Osteoblast (primary cell): ENCODE results near the gene KCND3. TPM values are rescaled to one million over a fixed set of nuclear protein-coding genes. Genes with fewer than 3 reads are reported as not detected.

Experiments
- DNase-seq: peaks from one replicate; pipeline ENCODE4 v3.0.0; 2011; ENCODE audit warnings: low spot score, mixed read lengths; ENCODE audit not compliant: insufficient read length; ENCODE audit errors: missing footprints
- H2AFZ ChIP-seq: 2 replicates; pipeline ENCODE4 v1.6.0; 2011; ENCODE audit warnings: mild to moderate bottlenecking, low read length
- H3K27ac ChIP-seq: 2 replicates; pipeline ENCODE4 v1.5.1; 2011; ENCODE audit warnings: mild to moderate bottlenecking, low read depth, low read length, moderate library complexity
- H3K27me3 ChIP-seq: 2 replicates; pipeline ENCODE4 v1.6.0; 2012; ENCODE audit warnings: mild to moderate bottlenecking, control low read depth, inconsistent platforms, low read length, moderate library complexity; ENCODE audit not compliant: insufficient read depth
- H3K36me3 ChIP-seq: 2 replicates; pipeline ENCODE4 v1.5.1; 2011; ENCODE audit warnings: mild to moderate bottlenecking, low read length, control low read depth, moderate library complexity; ENCODE audit not compliant: insufficient read depth
- H3K4me1 ChIP-seq: 2 replicates; pipeline ENCODE4 v1.5.1; 2011; ENCODE audit warnings: mild to moderate bottlenecking, low read length, control low read depth, moderate library complexity; ENCODE audit not compliant: insufficient read depth
- H3K4me2 ChIP-seq: 2 replicates; pipeline ENCODE4 v1.6.0; 2011; ENCODE audit warnings: mild to moderate bottlenecking, low read length; ENCODE audit not compliant: insufficient read depth
- H3K4me3 ChIP-seq: fragments of 200-600 bp; sonication (generic); 3 replicates; pipeline ENCODE4 v1.5.1; 2012; ENCODE audit warnings: mild to moderate bottlenecking, low read length, inconsistent platforms; ENCODE audit not compliant: insufficient read depth
- H3K79me2 ChIP-seq: 2 replicates; pipeline ENCODE4 v1.6.0; 2012; ENCODE audit warnings: mild to moderate bottlenecking, low read length, control low read depth, inconsistent platforms; ENCODE audit not compliant: insufficient read depth
- H3K9me3 ChIP-seq: 2 replicates; pipeline ENCODE4 v1.5.1; 2011; ENCODE audit warnings: low read depth, low read length, control low read depth
- H4K20me1 ChIP-seq: 2 replicates; pipeline ENCODE4 v1.6.0; 2012; ENCODE audit warnings: mild to moderate bottlenecking, low read length, control low read depth; ENCODE audit not compliant: insufficient read depth
- CTCF ChIP-seq: IDR thresholded peaks from 2 replicates; pipeline ENCODE4 v1.5.1; 2011; ENCODE audit warnings: mild to moderate bottlenecking, low read depth, low read length, moderate library complexity; ENCODE audit errors: extremely low read depth
- total RNA-seq: library from RNA; depleted of rRNA; stranded (reverse); fragments of >200 nt; gene quantifications from 2 replicates; pipeline ENCODE4 v1.2.3, GENCODE V29; 2012

Gene KCND3
- total RNA-seq, 1 donor, result 3.6 TPM

GRCh38 chr1:111804776-111805175, 184.7 kb downstream of the KCND3 start:
- H3K27ac ChIP-seq, result no peak overlapping the region
- H3K27me3 ChIP-seq, result peaks cover 6% of the 10 kb centered on the region
- no peak overlapping the region for H2AFZ ChIP-seq
- no peaks in the 10 kb centered on the region for H4K20me1 ChIP-seq
- H3K9me3 ChIP-seq, result no peaks in the 10 kb centered on the region
- DNase-seq, result no peak
- no peak overlapping the region for H3K4me3 ChIP-seq
- no peak for TF ChIP-seq CTCF
- no peaks in the 10 kb centered on the region for H3K4me1 ChIP-seq
- H3K79me2 ChIP-seq, result no peaks in the 10 kb centered on the region
- no peaks in the 10 kb centered on the region for H3K36me3 ChIP-seq
- H3K4me2 ChIP-seq, result no peak overlapping the region

- no peak overlapping the region for H3K4me2 ChIP-seq
- peaks cover 6% of the 10 kb centered on the region for H3K27me3 ChIP-seq
- H3K4me1 ChIP-seq, result no peaks in the 10 kb centered on the region
- H3K79me2 ChIP-seq, result no peaks in the 10 kb centered on the region
- H3K27ac ChIP-seq, result no peak overlapping the region
- DNase-seq, result no peak
- no peaks in the 10 kb centered on the region for H3K9me3 ChIP-seq
- TF ChIP-seq CTCF, result no peak
- no peak overlapping the region for H2AFZ ChIP-seq
- H3K36me3 ChIP-seq, result no peaks in the 10 kb centered on the region
- no peak overlapping the region for H3K4me3 ChIP-seq
- H4K20me1 ChIP-seq, result no peaks in the 10 kb centered on the region
Measured at GRCh38 chr1:111803951-111804350, 185.5 kb downstream of the KCND3 start.

- H4K20me1 ChIP-seq, result no peaks in the 10 kb centered on the region
- no peak overlapping the region for H3K4me2 ChIP-seq
Measured at GRCh38 chr1:111802984-111803383, 186.5 kb downstream of the KCND3 start.

GRCh38 chr1:111802110-111802509, 187.4 kb downstream of the KCND3 start:
- no peak for TF ChIP-seq CTCF
- H3K79me2 ChIP-seq, result no peaks in the 10 kb centered on the region
- peaks cover 6% of the 10 kb centered on the region for H3K27me3 ChIP-seq
- no peaks in the 10 kb centered on the region for H3K36me3 ChIP-seq
- DNase-seq, result no peak
- no peaks in the 10 kb centered on the region for H4K20me1 ChIP-seq
- no peak overlapping the region for H3K4me2 ChIP-seq
- H3K27ac ChIP-seq, result no peak overlapping the region
- H2AFZ ChIP-seq, result no peak overlapping the region
- H3K4me3 ChIP-seq, result no peak overlapping the region
- H3K4me1 ChIP-seq, result no peaks in the 10 kb centered on the region
- H3K9me3 ChIP-seq, result no peaks in the 10 kb centered on the region

More at GRCh38 chr1:111802984-111803383, 186.5 kb downstream of the KCND3 start:
- peak; percentile 75 for DNase-seq
- Histone ChIP-seq H3K79me2 (no peaks in the 10 kb centered on the region), H3K9me3 (no peaks in the 10 kb centered on the region), H2AFZ (no peak overlapping the region), H3K4me3 (no peak overlapping the region), H3K4me1 (no peaks in the 10 kb centered on the region), H3K27ac (no peak overlapping the region), H3K27me3 (peaks cover 6% of the 10 kb centered on the region), H3K36me3 (no peaks in the 10 kb centered on the region)
- TF ChIP-seq CTCF, result no peak
